WTC11 (cell line): ENCODE data around the gene ACTMAP. TPM values are rescaled to one million over a fixed set of nuclear protein-coding genes. Genes with fewer than 3 reads are reported as not detected.

Source experiments
- ATAC-seq: fragments of 200-7000 bp; cut with Tn5 transposase; 2 replicates; pipeline ENCODE4 v1.10.0; 2021; ENCODE audit warnings: mild to moderate bottlenecking, moderate library complexity
- CTCF ChIA-PET: fragments of 300-600 bp; sonication (Branson Sonifier 250); formaldehyde crosslinking; loops from one replicate; lab custom pipeline; 2021; ENCODE audit warnings: antibody characterized with exemption; lab: Charles Lee
- POLR2A ChIA-PET: fragments of 350-600 bp; sonication (Branson Sonifier 250); formaldehyde crosslinking; loops from one replicate; lab custom pipeline; 2021; ENCODE audit warnings: antibody characterized with exemption; lab: Charles Lee
- DNase-seq: peaks from one replicate; pipeline ENCODE4 v3.0.0; 2021; ENCODE audit warnings: low spot score
- H3K27ac Mint-ChIP-seq: 2 replicates; pipeline ENCODE4 v1.8.0; 2021; ENCODE audit warnings: mixed read lengths
- H3K27me3 Mint-ChIP-seq: 2 replicates; pipeline ENCODE4 v1.8.0; 2021; ENCODE audit warnings: low read depth, mild to moderate bottlenecking, moderate library complexity, mixed read lengths
- H3K36me3 Mint-ChIP-seq: 2 replicates; pipeline ENCODE4 v1.8.0; 2021; ENCODE audit warnings: mixed read lengths
- H3K4me1 Mint-ChIP-seq: 2 replicates; pipeline ENCODE4 v1.8.0; 2022; ENCODE audit warnings: mixed read lengths
- H3K4me3 Mint-ChIP-seq: 2 replicates; pipeline ENCODE4 v1.8.0; 2021; ENCODE audit warnings: mild to moderate bottlenecking, moderate library complexity, mixed read lengths
- H3K9me3 Mint-ChIP-seq: 2 replicates; pipeline ENCODE4 v1.8.0; 2021; ENCODE audit warnings: mixed read lengths
- CBFB ChIP-seq: sonication (generic); formaldehyde crosslinking; IDR thresholded peaks from 2 replicates; pipeline ENCODE4 v1.8.1; 2022; ENCODE audit warnings: mild to moderate bottlenecking, low read depth, missing genetic modification reagents
- CREM ChIP-seq: sonication (generic); formaldehyde crosslinking; IDR thresholded peaks from 2 replicates; pipeline ENCODE4 v1.8.1; 2022; ENCODE audit warnings: mild to moderate bottlenecking, missing genetic modification reagents, moderate library complexity
- ELF4 ChIP-seq: sonication (generic); formaldehyde crosslinking; IDR thresholded peaks from 2 replicates; pipeline ENCODE4 v1.8.1; 2022; ENCODE audit warnings: low read depth, mild to moderate bottlenecking, moderate library complexity, missing genetic modification reagents
- ETV6 ChIP-seq: sonication (generic); formaldehyde crosslinking; IDR thresholded peaks from 2 replicates; pipeline ENCODE4 v1.8.1; 2022; ENCODE audit warnings: mild to moderate bottlenecking, missing genetic modification reagents
- FOXK1 ChIP-seq: sonication (generic); formaldehyde crosslinking; IDR thresholded peaks from 2 replicates; pipeline ENCODE4 v1.8.0; 2022; ENCODE audit warnings: mild to moderate bottlenecking, moderate library complexity, missing genetic modification reagents
- GABPB1 ChIP-seq: sonication (generic); formaldehyde crosslinking; IDR thresholded peaks from 2 replicates; pipeline ENCODE4 v1.8.1; 2023; ENCODE audit warnings: mild to moderate bottlenecking, missing genetic modification reagents
- NFE2L1 ChIP-seq: sonication (generic); formaldehyde crosslinking; IDR thresholded peaks from 2 replicates; pipeline ENCODE4 v1.8.1; 2023; ENCODE audit warnings: missing genetic modification reagents
- NFYB ChIP-seq: sonication (generic); formaldehyde crosslinking; conservative IDR thresholded peaks from 2 replicates; pipeline ENCODE4 v1.8.0; 2022; ENCODE audit warnings: low read depth, missing genetic modification reagents
- ZNF219 ChIP-seq: sonication (generic); formaldehyde crosslinking; IDR thresholded peaks from 2 replicates; pipeline ENCODE4 v1.8.0; 2023; ENCODE audit warnings: missing genetic modification reagents, mild to moderate bottlenecking, borderline replicate concordance
- total RNA-seq: library from RNA; stranded (reverse); gene quantifications from 3 replicates; pipeline ENCODE4 v1.2.3, GENCODE V29; 2021
- TF ChIP-seq, protein P1 (sequence below): sonication (generic); formaldehyde crosslinking; IDR thresholded peaks from 2 replicates; pipeline ENCODE4 v1.8.0; 2023; ENCODE audit warnings: missing genetic modification reagents, mild to moderate bottlenecking, borderline replicate concordance
- TF ChIP-seq, protein P2 (sequence below): sonication (generic); formaldehyde crosslinking; IDR thresholded peaks from 2 replicates; pipeline ENCODE4 v1.8.1; 2023; ENCODE audit warnings: mild to moderate bottlenecking, missing genetic modification reagents
- TF ChIP-seq, protein P3 (sequence below): sonication (generic); formaldehyde crosslinking; IDR thresholded peaks from 2 replicates; pipeline ENCODE4 v1.8.1; 2022; ENCODE audit warnings: mild to moderate bottlenecking, moderate library complexity, missing genetic modification reagents
- TF ChIP-seq, protein P4 (sequence below): fragments of 250-450 bp; sonication (Bioruptor Pico); IDR thresholded peaks from 2 replicates; pipeline ENCODE4 v1.9.0; 2021; ENCODE audit warnings: mild to moderate bottlenecking
- TF ChIP-seq, protein P5 (sequence below): sonication (generic); formaldehyde crosslinking; conservative IDR thresholded peaks from 2 replicates; pipeline ENCODE4 v1.8.1; 2022; ENCODE audit warnings: mild to moderate bottlenecking, missing genetic modification reagents
- TF ChIP-seq, protein P6 (sequence below): sonication (generic); formaldehyde crosslinking; IDR thresholded peaks from 2 replicates; pipeline ENCODE4 v1.8.0; 2023; ENCODE audit warnings: mild to moderate bottlenecking, missing genetic modification reagents

ACTMAP gene
- total RNA-seq, 1 experiment from 2014 or later: 29.6 TPM

DNA sequence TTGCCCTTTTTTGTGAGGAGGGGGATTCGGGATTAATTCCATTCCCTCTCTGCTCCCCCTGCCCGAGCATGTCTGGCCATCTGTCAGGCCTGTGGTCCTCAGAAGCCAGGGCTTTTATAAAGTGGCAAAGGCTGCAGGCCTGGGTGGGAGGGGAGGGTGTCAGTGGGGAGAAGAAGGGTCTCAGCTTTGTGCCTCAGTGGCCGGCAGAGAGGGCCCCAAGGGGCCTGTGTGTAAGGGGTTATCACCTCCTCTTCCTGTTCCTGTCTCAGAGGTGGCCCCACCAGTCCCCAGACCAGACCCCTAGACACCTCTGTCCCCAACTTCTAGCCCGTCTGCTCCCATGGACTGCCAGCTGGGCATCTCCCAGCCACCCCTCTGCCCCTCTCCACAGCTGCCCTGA lies 56.4 kb downstream of the ACTMAP start (continued):
- TF ChIP-seq, protein P1, sequence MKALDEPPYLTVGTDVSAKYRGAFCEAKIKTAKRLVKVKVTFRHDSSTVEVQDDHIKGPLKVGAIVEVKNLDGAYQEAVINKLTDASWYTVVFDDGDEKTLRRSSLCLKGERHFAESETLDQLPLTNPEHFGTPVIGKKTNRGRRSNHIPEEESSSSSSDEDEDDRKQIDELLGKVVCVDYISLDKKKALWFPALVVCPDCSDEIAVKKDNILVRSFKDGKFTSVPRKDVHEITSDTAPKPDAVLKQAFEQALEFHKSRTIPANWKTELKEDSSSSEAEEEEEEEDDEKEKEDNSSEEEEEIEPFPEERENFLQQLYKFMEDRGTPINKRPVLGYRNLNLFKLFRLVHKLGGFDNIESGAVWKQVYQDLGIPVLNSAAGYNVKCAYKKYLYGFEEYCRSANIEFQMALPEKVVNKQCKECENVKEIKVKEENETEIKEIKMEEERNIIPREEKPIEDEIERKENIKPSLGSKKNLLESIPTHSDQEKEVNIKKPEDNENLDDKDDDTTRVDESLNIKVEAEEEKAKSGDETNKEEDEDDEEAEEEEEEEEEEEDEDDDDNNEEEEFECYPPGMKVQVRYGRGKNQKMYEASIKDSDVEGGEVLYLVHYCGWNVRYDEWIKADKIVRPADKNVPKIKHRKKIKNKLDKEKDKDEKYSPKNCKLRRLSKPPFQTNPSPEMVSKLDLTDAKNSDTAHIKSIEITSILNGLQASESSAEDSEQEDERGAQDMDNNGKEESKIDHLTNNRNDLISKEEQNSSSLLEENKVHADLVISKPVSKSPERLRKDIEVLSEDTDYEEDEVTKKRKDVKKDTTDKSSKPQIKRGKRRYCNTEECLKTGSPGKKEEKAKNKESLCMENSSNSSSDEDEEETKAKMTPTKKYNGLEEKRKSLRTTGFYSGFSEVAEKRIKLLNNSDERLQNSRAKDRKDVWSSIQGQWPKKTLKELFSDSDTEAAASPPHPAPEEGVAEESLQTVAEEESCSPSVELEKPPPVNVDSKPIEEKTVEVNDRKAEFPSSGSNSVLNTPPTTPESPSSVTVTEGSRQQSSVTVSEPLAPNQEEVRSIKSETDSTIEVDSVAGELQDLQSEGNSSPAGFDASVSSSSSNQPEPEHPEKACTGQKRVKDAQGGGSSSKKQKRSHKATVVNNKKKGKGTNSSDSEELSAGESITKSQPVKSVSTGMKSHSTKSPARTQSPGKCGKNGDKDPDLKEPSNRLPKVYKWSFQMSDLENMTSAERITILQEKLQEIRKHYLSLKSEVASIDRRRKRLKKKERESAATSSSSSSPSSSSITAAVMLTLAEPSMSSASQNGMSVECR (CRISPR knock-in tag): no peak
- TF ChIP-seq CREM (no peak), FOXK1 (no peak)
- TF ChIP-seq, all 79 proteins: peak for 0

DNA sequence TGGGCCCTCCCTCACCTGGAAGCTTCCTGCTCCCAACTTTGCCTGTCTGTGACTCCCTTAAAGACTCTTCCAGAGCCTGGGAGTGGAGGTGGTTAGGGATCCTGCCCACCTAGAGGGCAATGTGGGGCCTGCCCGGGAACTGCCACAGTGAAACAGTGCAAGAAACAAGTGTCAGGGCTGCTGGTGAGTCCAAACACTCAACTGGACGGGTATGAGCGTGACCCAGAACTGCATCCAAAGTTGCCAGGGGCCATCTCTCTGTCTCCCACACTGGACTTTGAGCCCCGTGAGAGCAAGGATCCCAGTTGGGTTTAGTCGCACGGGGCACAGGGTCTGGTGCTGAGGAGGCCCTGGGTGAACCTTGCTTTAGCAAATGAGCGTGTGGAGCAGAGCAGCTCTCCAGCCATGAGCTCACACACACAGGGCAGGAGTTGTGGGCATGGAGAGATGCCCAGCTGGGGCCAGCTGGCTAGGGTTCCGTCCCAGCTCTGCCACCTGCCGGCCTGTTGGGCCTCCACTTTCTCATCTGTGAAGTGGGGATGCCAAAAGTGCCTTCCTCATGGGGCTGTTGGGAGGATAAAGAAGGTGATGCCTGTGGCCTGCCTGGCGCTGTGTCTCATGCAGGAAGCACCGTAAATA lies 57.0 kb downstream of the ACTMAP start:
- CTCF ChIA-PET: interaction anchor here (4.0 to 4.2 kb wide), 2 partner anchors 9 to 30 kb away, joined by 25 to 41 read pairs; no protein-coding TSS in a partner anchor
- no peak overlapping the region for H3K4me3 Mint-ChIP-seq
- peaks cover 12% of the 10 kb centered on the region for H3K36me3 Mint-ChIP-seq
- H3K9me3 Mint-ChIP-seq: no peaks in the 10 kb centered on the region
- DNase-seq (no peak), ATAC-seq (no peak)
- POLR2A ChIA-PET: no interaction called here
- H3K4me1 Mint-ChIP-seq: peaks cover 6% of the 10 kb centered on the region
- H3K27ac Mint-ChIP-seq: no peak overlapping the region
- H3K27me3 Mint-ChIP-seq: no peaks in the 10 kb centered on the region
- TF ChIP-seq FOXK1 (no peak), GABPB1 (CRISPR knock-in tag) (no peak), ETV6 (no peak), CBFB (CRISPR knock-in tag) (no peak), NFYB (CRISPR knock-in tag) (no peak)

DNA sequence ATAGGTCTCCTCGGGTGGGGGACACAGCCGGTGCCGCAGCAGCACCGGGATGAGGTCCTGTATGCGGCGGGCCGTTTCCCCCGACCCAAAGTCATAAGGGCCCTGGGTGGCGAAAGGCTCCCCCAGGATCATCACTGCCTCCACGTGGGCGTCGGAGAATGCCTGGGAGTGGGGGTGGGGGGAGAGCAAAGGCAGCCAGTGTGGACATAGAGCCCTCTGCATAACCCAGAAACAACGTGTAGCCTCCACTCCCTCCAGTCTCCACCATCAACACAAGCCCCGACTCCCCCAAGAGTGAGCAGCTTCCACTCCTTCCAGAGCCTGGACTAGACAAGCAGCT lies 58.1 kb downstream of the ACTMAP start:
- Mint-ChIP-seq H3K36me3 (peaks cover 10% of the 10 kb centered on the region), H3K4me3 (0 out of 2 replicates have a peak overlapping the region, but pooled peaks have one; percentile 22), H3K4me1 (peaks cover 6% of the 10 kb centered on the region), H3K27me3 (no peaks in the 10 kb centered on the region), H3K9me3 (no peaks in the 10 kb centered on the region), H3K27ac (no peak overlapping the region)
- TF ChIP-seq ELF4 (CRISPR knock-in tag): no peak
- TF ChIP-seq, protein P2, sequence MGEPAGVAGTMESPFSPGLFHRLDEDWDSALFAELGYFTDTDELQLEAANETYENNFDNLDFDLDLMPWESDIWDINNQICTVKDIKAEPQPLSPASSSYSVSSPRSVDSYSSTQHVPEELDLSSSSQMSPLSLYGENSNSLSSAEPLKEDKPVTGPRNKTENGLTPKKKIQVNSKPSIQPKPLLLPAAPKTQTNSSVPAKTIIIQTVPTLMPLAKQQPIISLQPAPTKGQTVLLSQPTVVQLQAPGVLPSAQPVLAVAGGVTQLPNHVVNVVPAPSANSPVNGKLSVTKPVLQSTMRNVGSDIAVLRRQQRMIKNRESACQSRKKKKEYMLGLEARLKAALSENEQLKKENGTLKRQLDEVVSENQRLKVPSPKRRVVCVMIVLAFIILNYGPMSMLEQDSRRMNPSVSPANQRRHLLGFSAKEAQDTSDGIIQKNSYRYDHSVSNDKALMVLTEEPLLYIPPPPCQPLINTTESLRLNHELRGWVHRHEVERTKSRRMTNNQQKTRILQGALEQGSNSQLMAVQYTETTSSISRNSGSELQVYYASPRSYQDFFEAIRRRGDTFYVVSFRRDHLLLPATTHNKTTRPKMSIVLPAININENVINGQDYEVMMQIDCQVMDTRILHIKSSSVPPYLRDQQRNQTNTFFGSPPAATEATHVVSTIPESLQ (CRISPR knock-in tag): no peak
- TF ChIP-seq, protein P3, sequence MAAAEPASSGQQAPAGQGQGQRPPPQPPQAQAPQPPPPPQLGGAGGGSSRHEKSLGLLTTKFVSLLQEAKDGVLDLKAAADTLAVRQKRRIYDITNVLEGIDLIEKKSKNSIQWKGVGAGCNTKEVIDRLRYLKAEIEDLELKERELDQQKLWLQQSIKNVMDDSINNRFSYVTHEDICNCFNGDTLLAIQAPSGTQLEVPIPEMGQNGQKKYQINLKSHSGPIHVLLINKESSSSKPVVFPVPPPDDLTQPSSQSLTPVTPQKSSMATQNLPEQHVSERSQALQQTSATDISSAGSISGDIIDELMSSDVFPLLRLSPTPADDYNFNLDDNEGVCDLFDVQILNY (CRISPR knock-in tag): no peak
- TF ChIP-seq, protein P4, sequence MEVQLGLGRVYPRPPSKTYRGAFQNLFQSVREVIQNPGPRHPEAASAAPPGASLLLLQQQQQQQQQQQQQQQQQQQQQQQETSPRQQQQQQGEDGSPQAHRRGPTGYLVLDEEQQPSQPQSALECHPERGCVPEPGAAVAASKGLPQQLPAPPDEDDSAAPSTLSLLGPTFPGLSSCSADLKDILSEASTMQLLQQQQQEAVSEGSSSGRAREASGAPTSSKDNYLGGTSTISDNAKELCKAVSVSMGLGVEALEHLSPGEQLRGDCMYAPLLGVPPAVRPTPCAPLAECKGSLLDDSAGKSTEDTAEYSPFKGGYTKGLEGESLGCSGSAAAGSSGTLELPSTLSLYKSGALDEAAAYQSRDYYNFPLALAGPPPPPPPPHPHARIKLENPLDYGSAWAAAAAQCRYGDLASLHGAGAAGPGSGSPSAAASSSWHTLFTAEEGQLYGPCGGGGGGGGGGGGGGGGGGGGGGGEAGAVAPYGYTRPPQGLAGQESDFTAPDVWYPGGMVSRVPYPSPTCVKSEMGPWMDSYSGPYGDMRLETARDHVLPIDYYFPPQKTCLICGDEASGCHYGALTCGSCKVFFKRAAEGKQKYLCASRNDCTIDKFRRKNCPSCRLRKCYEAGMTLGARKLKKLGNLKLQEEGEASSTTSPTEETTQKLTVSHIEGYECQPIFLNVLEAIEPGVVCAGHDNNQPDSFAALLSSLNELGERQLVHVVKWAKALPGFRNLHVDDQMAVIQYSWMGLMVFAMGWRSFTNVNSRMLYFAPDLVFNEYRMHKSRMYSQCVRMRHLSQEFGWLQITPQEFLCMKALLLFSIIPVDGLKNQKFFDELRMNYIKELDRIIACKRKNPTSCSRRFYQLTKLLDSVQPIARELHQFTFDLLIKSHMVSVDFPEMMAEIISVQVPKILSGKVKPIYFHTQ (CRISPR knock-in tag): no peak
- TF ChIP-seq, protein P5, sequence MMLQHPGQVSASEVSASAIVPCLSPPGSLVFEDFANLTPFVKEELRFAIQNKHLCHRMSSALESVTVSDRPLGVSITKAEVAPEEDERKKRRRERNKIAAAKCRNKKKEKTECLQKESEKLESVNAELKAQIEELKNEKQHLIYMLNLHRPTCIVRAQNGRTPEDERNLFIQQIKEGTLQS (CRISPR knock-in tag): no peak
- TF ChIP-seq, protein P6, sequence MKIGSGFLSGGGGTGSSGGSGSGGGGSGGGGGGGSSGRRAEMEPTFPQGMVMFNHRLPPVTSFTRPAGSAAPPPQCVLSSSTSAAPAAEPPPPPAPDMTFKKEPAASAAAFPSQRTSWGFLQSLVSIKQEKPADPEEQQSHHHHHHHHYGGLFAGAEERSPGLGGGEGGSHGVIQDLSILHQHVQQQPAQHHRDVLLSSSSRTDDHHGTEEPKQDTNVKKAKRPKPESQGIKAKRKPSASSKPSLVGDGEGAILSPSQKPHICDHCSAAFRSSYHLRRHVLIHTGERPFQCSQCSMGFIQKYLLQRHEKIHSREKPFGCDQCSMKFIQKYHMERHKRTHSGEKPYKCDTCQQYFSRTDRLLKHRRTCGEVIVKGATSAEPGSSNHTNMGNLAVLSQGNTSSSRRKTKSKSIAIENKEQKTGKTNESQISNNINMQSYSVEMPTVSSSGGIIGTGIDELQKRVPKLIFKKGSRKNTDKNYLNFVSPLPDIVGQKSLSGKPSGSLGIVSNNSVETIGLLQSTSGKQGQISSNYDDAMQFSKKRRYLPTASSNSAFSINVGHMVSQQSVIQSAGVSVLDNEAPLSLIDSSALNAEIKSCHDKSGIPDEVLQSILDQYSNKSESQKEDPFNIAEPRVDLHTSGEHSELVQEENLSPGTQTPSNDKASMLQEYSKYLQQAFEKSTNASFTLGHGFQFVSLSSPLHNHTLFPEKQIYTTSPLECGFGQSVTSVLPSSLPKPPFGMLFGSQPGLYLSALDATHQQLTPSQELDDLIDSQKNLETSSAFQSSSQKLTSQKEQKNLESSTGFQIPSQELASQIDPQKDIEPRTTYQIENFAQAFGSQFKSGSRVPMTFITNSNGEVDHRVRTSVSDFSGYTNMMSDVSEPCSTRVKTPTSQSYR (CRISPR knock-in tag): no peak
- no peak for TF ChIP-seq ZNF219
- no peak for TF ChIP-seq NFE2L1 (CRISPR knock-in tag)
- ChIA-PET POLR2A (interaction anchor here (1.1 to 1.9 kb wide), 2 partner anchors 10 to 28 kb away, joined by 3 to 8 read pairs; no protein-coding TSS in a partner anchor), CTCF (interaction anchor here (1.4 to 4.2 kb wide), 3 partner anchors 10 to 29 kb away, joined by 5 to 41 read pairs (median 25); no protein-coding TSS in a partner anchor)
- ATAC-seq (no peak), DNase-seq (no peak)
